ENCODE data around the gene RPN1. TPM values are rescaled to one million over a fixed set of nuclear protein-coding genes. Genes with fewer than 3 reads are reported as not detected.
"Not testable (repeated sequence)": the region's sequence is repeated elsewhere in the genome, so short reads cannot be mapped to it uniquely, and the experiment has no call there.

The RPN1 gene
- polyA plus RNA-seq, 2 donors: 51.2 to 110 TPM

DNA sequence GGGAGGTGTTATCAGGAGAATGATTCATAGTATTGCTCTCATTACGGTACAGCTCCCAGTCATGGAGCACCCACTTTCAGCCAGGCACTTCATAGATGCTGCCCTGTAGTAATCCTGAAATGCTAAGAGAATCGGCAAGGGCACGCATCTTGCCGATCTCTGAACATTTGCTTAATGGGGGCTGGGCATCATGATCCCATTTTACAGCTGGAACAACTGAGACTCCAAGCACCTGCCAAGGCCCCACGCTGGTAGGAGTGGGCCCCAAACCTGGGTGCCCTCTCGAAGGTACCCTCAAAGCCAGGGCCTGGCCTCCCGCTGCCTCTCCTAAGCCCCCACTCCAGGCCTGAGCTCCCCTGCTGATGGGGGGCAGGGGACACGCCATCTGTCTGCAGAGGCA, 47.3 kb downstream of the RPN1 start:
- Histone ChIP-seq H3K36me3 (ENCODE audit: control insufficient read depth in 2 of 2, insufficient read depth in 2 of 2, low read length in 1 of 2) (no peaks in the 10 kb centered on the region), H3K4me3 (ENCODE audit: low read depth in 1 of 2, low read length in 2 of 2) (no peak overlapping the region), H3K9me3 (ENCODE audit: control insufficient read depth in 2 of 2, insufficient read depth in 1 of 2, low read depth in 1 of 2, low read length in 1 of 2) (no peaks in the 10 kb centered on the region), H3K4me1 (ENCODE audit: control insufficient read depth in 2 of 2, insufficient read depth in 2 of 2, low read length in 1 of 2) (peaks cover 0 to 7% of the 10 kb centered on the region in 2 donors), H3K27me3 (ENCODE audit: control insufficient read depth in 1 of 2, insufficient read depth in 2 of 2, low read length in 2 of 2) (no peaks in the 10 kb centered on the region), H3K27ac (ENCODE audit: low read depth in 2 of 2, low read length in 1 of 2) (no peak overlapping the region)
- WGBS, 2 donors: 88 to 93% methylated on average over 8 of the region's 8 CpGs

- H3K9me3 ChIP-seq (ENCODE audit: control insufficient read depth in 2 of 2, insufficient read depth in 1 of 2, low read depth in 1 of 2, low read length in 1 of 2): no peaks in the 10 kb centered on the region
- H3K27me3 ChIP-seq (ENCODE audit: control insufficient read depth in 1 of 2, insufficient read depth in 2 of 2, low read length in 2 of 2): no peaks in the 10 kb centered on the region
- no peaks in the 10 kb centered on the region for H3K4me1 ChIP-seq (ENCODE audit: control insufficient read depth in 2 of 2, insufficient read depth in 2 of 2, low read length in 1 of 2)
- WGBS, 2 donors: 81 to 82% methylated on average over 18 of the region's 18 CpGs
- H3K4me3 ChIP-seq (ENCODE audit: low read depth in 1 of 2, low read length in 2 of 2): no peak overlapping the region
- no peak overlapping the region for H3K27ac ChIP-seq (ENCODE audit: low read depth in 2 of 2, low read length in 1 of 2)
- H3K36me3 ChIP-seq (ENCODE audit: control insufficient read depth in 2 of 2, insufficient read depth in 2 of 2, low read length in 1 of 2): no peaks in the 10 kb centered on the region
These were observed 51.5 kb downstream of the RPN1 start for GRCh38 chr3:128598884-128599664.

DNA sequence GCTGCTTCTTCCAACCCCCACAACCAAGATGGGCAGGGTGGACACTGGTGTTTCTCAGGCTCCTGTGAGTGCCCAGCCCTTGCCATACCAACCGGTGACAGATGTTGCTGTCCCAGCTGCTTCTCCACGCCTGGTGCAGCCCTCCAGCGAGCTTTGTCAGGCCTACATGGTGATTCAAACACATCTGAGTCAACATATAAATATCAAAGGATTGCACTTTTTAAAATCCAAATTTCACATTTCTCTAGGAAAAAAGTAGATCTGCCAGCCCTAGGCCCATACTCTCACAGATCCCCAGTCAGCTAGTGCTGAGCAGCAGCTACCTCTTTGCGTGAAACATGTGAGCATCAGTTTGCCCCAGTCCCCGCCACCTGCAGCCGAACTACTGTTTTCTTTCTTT, 52.7 kb downstream of the RPN1 start:
- Histone ChIP-seq H3K4me3 (ENCODE audit: low read depth in 1 of 2, low read length in 2 of 2) (no peak overlapping the region), H3K36me3 (ENCODE audit: control insufficient read depth in 2 of 2, insufficient read depth in 2 of 2, low read length in 1 of 2) (no peaks in the 10 kb centered on the region), H3K27me3 (ENCODE audit: control insufficient read depth in 1 of 2, insufficient read depth in 2 of 2, low read length in 2 of 2) (no peaks in the 10 kb centered on the region), H3K4me1 (ENCODE audit: control insufficient read depth in 2 of 2, insufficient read depth in 2 of 2, low read length in 1 of 2) (no peaks in the 10 kb centered on the region), H3K27ac (ENCODE audit: low read depth in 2 of 2, low read length in 1 of 2) (no peak overlapping the region), H3K9me3 (ENCODE audit: control insufficient read depth in 2 of 2, insufficient read depth in 1 of 2, low read depth in 1 of 2, low read length in 1 of 2) (no peaks in the 10 kb centered on the region)
- 78 to 86% methylated on average over 6 of the region's 6 CpGs for WGBS, 2 donors

DNA sequence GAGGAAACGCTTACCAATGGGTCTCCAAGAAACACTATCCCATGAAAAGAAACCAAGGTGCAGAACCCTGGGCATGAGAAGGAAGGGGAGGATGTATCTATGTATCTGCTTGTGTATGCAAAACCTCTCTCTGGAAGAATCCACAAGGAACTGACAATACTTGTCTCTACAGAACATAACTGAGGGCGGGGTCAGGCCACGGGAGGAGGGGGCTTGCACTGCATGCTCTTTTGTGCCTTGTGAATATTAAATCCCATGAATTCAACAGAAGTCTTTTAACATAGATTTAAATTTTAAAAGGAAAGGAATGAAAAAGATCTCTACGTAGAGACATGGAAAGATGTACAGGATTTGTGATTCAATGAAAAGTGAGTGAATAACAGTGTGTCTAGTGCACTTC, 57.8 kb downstream of the RPN1 start:
- H3K36me3 ChIP-seq (ENCODE audit: control insufficient read depth in 2 of 2, insufficient read depth in 2 of 2, low read length in 1 of 2): no peaks in the 10 kb centered on the region
- H3K27me3 ChIP-seq (ENCODE audit: control insufficient read depth in 1 of 2, insufficient read depth in 2 of 2, low read length in 2 of 2): no peaks in the 10 kb centered on the region
- no peaks in the 10 kb centered on the region for H3K4me1 ChIP-seq (ENCODE audit: control insufficient read depth in 2 of 2, insufficient read depth in 2 of 2, low read length in 1 of 2)
- no peaks in the 10 kb centered on the region for H3K9me3 ChIP-seq (ENCODE audit: control insufficient read depth in 2 of 2, insufficient read depth in 1 of 2, low read depth in 1 of 2, low read length in 1 of 2)
- no peak overlapping the region for H3K4me3 ChIP-seq (ENCODE audit: low read depth in 1 of 2, low read length in 2 of 2)
- H3K27ac ChIP-seq (ENCODE audit: low read depth in 2 of 2, low read length in 1 of 2): no peak overlapping the region
- WGBS, 2 donors: 81% methylated on average over 4 of the region's 4 CpGs

- 64 to 66% methylated on average over 5 of the region's 5 CpGs for WGBS, 2 donors
- Histone ChIP-seq H3K27me3 (ENCODE audit: control insufficient read depth in 1 of 2, insufficient read depth in 2 of 2, low read length in 2 of 2) (no peaks in the 10 kb centered on the region), H3K36me3 (ENCODE audit: control insufficient read depth in 2 of 2, insufficient read depth in 2 of 2, low read length in 1 of 2) (no peaks in the 10 kb centered on the region), H3K27ac (ENCODE audit: low read depth in 2 of 2, low read length in 1 of 2) (no peak overlapping the region), H3K4me1 (ENCODE audit: control insufficient read depth in 2 of 2, insufficient read depth in 2 of 2, low read length in 1 of 2) (no peaks in the 10 kb centered on the region), H3K4me3 (ENCODE audit: low read depth in 1 of 2, low read length in 2 of 2) (no peak overlapping the region), H3K9me3 (ENCODE audit: control insufficient read depth in 2 of 2, insufficient read depth in 1 of 2, low read depth in 1 of 2, low read length in 1 of 2) (no peaks in the 10 kb centered on the region)
These were observed 58.7 kb downstream of the RPN1 start for GRCh38 chr3:128591738-128592426.

GRCh38 chr3:128590948-128591347, 59.7 kb downstream of the RPN1 start:
- Histone ChIP-seq H3K4me3 (ENCODE audit: low read depth in 1 of 2, low read length in 2 of 2) (no peak overlapping the region), H3K36me3 (ENCODE audit: control insufficient read depth in 2 of 2, insufficient read depth in 2 of 2, low read length in 1 of 2) (no peaks in the 10 kb centered on the region), H3K27me3 (ENCODE audit: control insufficient read depth in 1 of 2, insufficient read depth in 2 of 2, low read length in 2 of 2) (no peaks in the 10 kb centered on the region), H3K9me3 (ENCODE audit: control insufficient read depth in 2 of 2, insufficient read depth in 1 of 2, low read depth in 1 of 2, low read length in 1 of 2) (no peaks in the 10 kb centered on the region), H3K27ac (ENCODE audit: low read depth in 2 of 2, low read length in 1 of 2) (no peak overlapping the region), H3K4me1 (ENCODE audit: control insufficient read depth in 2 of 2, insufficient read depth in 2 of 2, low read length in 1 of 2) (no peaks in the 10 kb centered on the region)
- 77 to 81% methylated on average over 8 of the region's 8 CpGs for WGBS, 2 donors

DNA sequence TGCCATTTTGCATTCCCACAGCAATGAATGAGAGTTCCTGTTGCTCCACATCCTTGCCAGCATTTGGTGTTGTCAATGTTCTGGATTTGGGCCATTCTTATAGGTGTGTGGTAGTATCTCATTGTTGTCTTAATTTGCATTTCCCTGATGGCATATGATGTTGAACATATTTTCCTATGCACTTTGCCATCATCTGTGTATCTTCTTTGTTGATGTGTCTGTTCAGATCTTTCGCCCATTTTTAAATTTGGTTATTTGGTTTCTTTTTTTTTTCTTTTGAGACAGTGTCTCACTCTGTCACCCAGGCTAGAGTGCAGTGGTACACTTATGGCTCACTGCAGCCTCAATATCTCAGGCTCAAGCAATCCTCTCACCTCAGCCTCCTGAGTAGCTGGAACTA, 60.6 kb downstream of the RPN1 start:
- WGBS, 2 donors: 0 to 48% methylated on average over 1 of the region's 1 CpG
- H3K36me3 ChIP-seq (ENCODE audit: control insufficient read depth in 2 of 2, insufficient read depth in 2 of 2, low read length in 1 of 2); H3K4me1 ChIP-seq (ENCODE audit: control insufficient read depth in 2 of 2, insufficient read depth in 2 of 2, low read length in 1 of 2); H3K4me3 ChIP-seq (ENCODE audit: low read depth in 1 of 2, low read length in 2 of 2); H3K9me3 ChIP-seq (ENCODE audit: control insufficient read depth in 2 of 2, insufficient read depth in 1 of 2, low read depth in 1 of 2, low read length in 1 of 2); H3K27me3 ChIP-seq (ENCODE audit: control insufficient read depth in 1 of 2, insufficient read depth in 2 of 2, low read length in 2 of 2); H3K27ac ChIP-seq (ENCODE audit: low read depth in 2 of 2, low read length in 1 of 2): not testable (repeated sequence)

- Histone ChIP-seq H3K4me3 (ENCODE audit: low read depth in 1 of 2, low read length in 2 of 2) (no peak overlapping the region), H3K27me3 (ENCODE audit: control insufficient read depth in 1 of 2, insufficient read depth in 2 of 2, low read length in 2 of 2) (no peaks in the 10 kb centered on the region), H3K36me3 (ENCODE audit: control insufficient read depth in 2 of 2, insufficient read depth in 2 of 2, low read length in 1 of 2) (no peaks in the 10 kb centered on the region), H3K4me1 (ENCODE audit: control insufficient read depth in 2 of 2, insufficient read depth in 2 of 2, low read length in 1 of 2) (peaks cover 0 to 1% of the 10 kb centered on the region in 2 donors), H3K27ac (ENCODE audit: low read depth in 2 of 2, low read length in 1 of 2) (no peak overlapping the region), H3K9me3 (ENCODE audit: control insufficient read depth in 2 of 2, insufficient read depth in 1 of 2, low read depth in 1 of 2, low read length in 1 of 2) (no peaks in the 10 kb centered on the region)
- WGBS, 2 donors: 63 to 71% methylated on average over 10 of the region's 10 CpGs
These were observed 62.5 kb downstream of the RPN1 start for GRCh38 chr3:128588147-128588546.

DNA sequence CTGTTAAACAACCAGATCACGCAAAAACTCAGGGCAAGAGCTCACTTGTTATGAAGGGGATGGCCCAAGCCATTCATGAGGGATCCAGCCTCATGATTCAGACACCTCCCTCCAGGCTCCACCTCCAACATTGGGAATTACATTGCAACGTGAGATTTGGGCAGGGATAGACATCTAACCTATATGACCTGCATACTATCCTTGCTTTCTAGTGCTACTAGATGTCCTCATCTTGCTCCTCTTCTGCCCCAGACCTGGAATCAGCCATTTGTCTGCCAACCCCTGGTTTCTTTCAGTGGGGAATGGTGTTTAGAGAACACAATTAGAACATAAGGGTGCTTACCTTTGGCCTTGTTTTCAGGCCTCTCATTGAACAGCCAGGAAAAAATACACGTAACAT, 63.2 kb downstream of the RPN1 start:
- Histone ChIP-seq H3K4me1 (ENCODE audit: control insufficient read depth in 2 of 2, insufficient read depth in 2 of 2, low read length in 1 of 2) (peaks cover 0 to 1% of the 10 kb centered on the region in 2 donors), H3K36me3 (ENCODE audit: control insufficient read depth in 2 of 2, insufficient read depth in 2 of 2, low read length in 1 of 2) (no peaks in the 10 kb centered on the region), H3K4me3 (ENCODE audit: low read depth in 1 of 2, low read length in 2 of 2) (no peak overlapping the region), H3K9me3 (ENCODE audit: control insufficient read depth in 2 of 2, insufficient read depth in 1 of 2, low read depth in 1 of 2, low read length in 1 of 2) (no peaks in the 10 kb centered on the region), H3K27me3 (ENCODE audit: control insufficient read depth in 1 of 2, insufficient read depth in 2 of 2, low read length in 2 of 2) (no peaks in the 10 kb centered on the region), H3K27ac (ENCODE audit: low read depth in 2 of 2, low read length in 1 of 2) (no peak overlapping the region)
- WGBS, 2 donors: 77 to 84% methylated on average over 3 of the region's 3 CpGs

- H3K27me3 ChIP-seq (ENCODE audit: control insufficient read depth in 1 of 2, insufficient read depth in 2 of 2, low read length in 2 of 2); H3K27ac ChIP-seq (ENCODE audit: low read depth in 2 of 2, low read length in 1 of 2); H3K36me3 ChIP-seq (ENCODE audit: control insufficient read depth in 2 of 2, insufficient read depth in 2 of 2, low read length in 1 of 2); H3K9me3 ChIP-seq (ENCODE audit: control insufficient read depth in 2 of 2, insufficient read depth in 1 of 2, low read depth in 1 of 2, low read length in 1 of 2); H3K4me1 ChIP-seq (ENCODE audit: control insufficient read depth in 2 of 2, insufficient read depth in 2 of 2, low read length in 1 of 2); H3K4me3 ChIP-seq (ENCODE audit: low read depth in 1 of 2, low read length in 2 of 2): not testable (repeated sequence)
- WGBS, 2 donors: 91 to 92% methylated on average over 8 of the region's 8 CpGs
These were observed 63.7 kb downstream of the RPN1 start for GRCh38 chr3:128586932-128587331.

Measured in esophagus (tissue), 2 donors.